BLaER1 (cell line): ENCODE measurements around the gene PDE4B.

Experiments used
- H3K27ac ChIP-seq: shearing (Covaris generic); formaldehyde crosslinking; 2 replicates; pipeline ENCODE4 v1.8.1; 2022
- H3K27me3 ChIP-seq: shearing (Covaris generic); formaldehyde crosslinking; 2 replicates; pipeline ENCODE4 v1.8.1; 2022
- H3K36me3 ChIP-seq: shearing (Covaris generic); formaldehyde crosslinking; 2 replicates; pipeline ENCODE4 v1.8.1; 2022
- H3K4me1 ChIP-seq: shearing (Covaris generic); formaldehyde crosslinking; 2 replicates; pipeline ENCODE4 v1.8.1; 2022
- H3K4me2 ChIP-seq: shearing (Covaris generic); formaldehyde crosslinking; 2 replicates; pipeline ENCODE4 v1.8.1; 2022
- H3K4me3 ChIP-seq: shearing (Covaris generic); formaldehyde crosslinking; 2 replicates; pipeline ENCODE4 v1.8.1; 2022
- H3K9ac ChIP-seq: shearing (Covaris generic); formaldehyde crosslinking; 2 replicates; pipeline ENCODE4 v1.8.1; 2022
- H3K9me3 ChIP-seq: shearing (Covaris generic); formaldehyde crosslinking; 2 replicates; pipeline ENCODE4 v1.8.1; 2022
- H4K20me1 ChIP-seq: shearing (Covaris generic); formaldehyde crosslinking; 2 replicates; pipeline ENCODE4 v1.8.1; 2022
- Cebpa-rat ChIP-seq: shearing (Covaris generic); IDR thresholded peaks from 2 replicates; pipeline ENCODE4 v1.8.1; 2022

The PDE4B gene

GRCh38 chr1:66176832-66177231 is 384.1 kb downstream of the PDE4B start:
- no peaks in the 10 kb centered on the region for H3K27me3 ChIP-seq
- no peak overlapping the region for H3K27ac ChIP-seq
- no peak overlapping the region for H3K4me2 ChIP-seq
- H3K36me3 ChIP-seq = no peaks in the 10 kb centered on the region
- no peak overlapping the region for H3K9ac ChIP-seq
- no peaks in the 10 kb centered on the region for H4K20me1 ChIP-seq
- H3K9me3 ChIP-seq = no peaks in the 10 kb centered on the region
- no peak for TF ChIP-seq Cebpa-rat
- H3K4me3 ChIP-seq = no peak overlapping the region
- H3K4me1 ChIP-seq = peaks cover 4% of the 10 kb centered on the region; the same call in 1 of the 2 replicates

- TF ChIP-seq Cebpa-rat = no peak
Observed at GRCh38 chr1:66177510-66177909, 384.8 kb downstream of the PDE4B start.

GRCh38 chr1:66182026-66182425 is 389.3 kb downstream of the PDE4B start:
- H4K20me1 ChIP-seq = no peaks in the 10 kb centered on the region
- H3K9me3 ChIP-seq = no peaks in the 10 kb centered on the region
- TF ChIP-seq Cebpa-rat = no peak
- no peak overlapping the region for H3K27ac ChIP-seq
- peaks cover 13% of the 10 kb centered on the region; the same call in 1 of the 2 replicates for H3K4me1 ChIP-seq
- H3K27me3 ChIP-seq = no peaks in the 10 kb centered on the region
- no peaks in the 10 kb centered on the region for H3K36me3 ChIP-seq
- no peak overlapping the region for H3K9ac ChIP-seq
- H3K4me3 ChIP-seq = no peak overlapping the region
- peak overlapping the region; percentile 13; the same call in 1 of the 2 replicates for H3K4me2 ChIP-seq

More at GRCh38 chr1:66177510-66177909, 384.8 kb downstream of the PDE4B start:
- no peaks in the 10 kb centered on the region for H3K36me3 ChIP-seq
- no peak overlapping the region for H3K27ac ChIP-seq
- no peak overlapping the region for H3K4me2 ChIP-seq
- peaks cover 9% of the 10 kb centered on the region; the same call in 1 of the 2 replicates for H3K4me1 ChIP-seq
- H3K9me3 ChIP-seq = no peaks in the 10 kb centered on the region
- H3K9ac ChIP-seq = no peak overlapping the region
- H3K27me3 ChIP-seq = no peaks in the 10 kb centered on the region
- no peak overlapping the region for H3K4me3 ChIP-seq
- H4K20me1 ChIP-seq = no peaks in the 10 kb centered on the region

GRCh38 chr1:66182551-66183178 is 390.0 kb downstream of the PDE4B start:
- no peak overlapping the region for H3K4me3 ChIP-seq
- TF ChIP-seq Cebpa-rat = no peak
- no peaks in the 10 kb centered on the region for H3K27me3 ChIP-seq
- no peak overlapping the region for H3K27ac ChIP-seq
- no peaks in the 10 kb centered on the region for H3K9me3 ChIP-seq
- no peak overlapping the region for H3K9ac ChIP-seq
- H3K4me1 ChIP-seq = peaks cover 13% of the 10 kb centered on the region; the same call in 1 of the 2 replicates
- peak overlapping the region; percentile 29; the same call in 1 of the 2 replicates for H3K4me2 ChIP-seq
- H4K20me1 ChIP-seq = no peaks in the 10 kb centered on the region
- H3K36me3 ChIP-seq = no peaks in the 10 kb centered on the region

- H3K4me1 ChIP-seq = peaks cover 13% of the 10 kb centered on the region; the same call in 1 of the 2 replicates
- H4K20me1 ChIP-seq = no peaks in the 10 kb centered on the region
- H3K27me3 ChIP-seq = no peaks in the 10 kb centered on the region
- no peak for TF ChIP-seq Cebpa-rat
- no peak overlapping the region for H3K27ac ChIP-seq
- no peaks in the 10 kb centered on the region for H3K36me3 ChIP-seq
- H3K4me2 ChIP-seq = no peak overlapping the region
- H3K4me3 ChIP-seq = no peak overlapping the region
- H3K9me3 ChIP-seq = no peaks in the 10 kb centered on the region
- H3K9ac ChIP-seq = no peak overlapping the region
Observed at GRCh38 chr1:66183400-66183799, 390.7 kb downstream of the PDE4B start.

- Histone ChIP-seq H3K9ac (no peak overlapping the region), H3K4me3 (no peak overlapping the region), H3K4me1 (no peaks in the 10 kb centered on the region), H3K27me3 (no peaks in the 10 kb centered on the region), H3K36me3 (no peaks in the 10 kb centered on the region), H4K20me1 (no peaks in the 10 kb centered on the region), H3K27ac (no peak overlapping the region), H3K9me3 (no peaks in the 10 kb centered on the region), H3K4me2 (no peak overlapping the region)
- TF ChIP-seq Cebpa-rat = no peak
Observed at GRCh38 chr1:66197120-66197519, 404.4 kb downstream of the PDE4B start.

- TF ChIP-seq Cebpa-rat = no peak
- H3K27me3 ChIP-seq = no peaks in the 10 kb centered on the region
- H3K36me3 ChIP-seq = no peaks in the 10 kb centered on the region
- H3K4me3 ChIP-seq = no peak overlapping the region
- no peak overlapping the region for H3K4me2 ChIP-seq
- no peaks in the 10 kb centered on the region for H3K4me1 ChIP-seq
- H3K9me3 ChIP-seq = no peaks in the 10 kb centered on the region
- no peaks in the 10 kb centered on the region for H4K20me1 ChIP-seq
- H3K27ac ChIP-seq = no peak overlapping the region
- H3K9ac ChIP-seq = no peak overlapping the region
Observed at GRCh38 chr1:66197785-66198184, 405.1 kb downstream of the PDE4B start.

GRCh38 chr1:66206563-66207144 is 414.0 kb downstream of the PDE4B start:
- Histone ChIP-seq H3K9ac (no peak overlapping the region), H3K4me2 (no peak overlapping the region), H3K27me3 (no peaks in the 10 kb centered on the region), H3K27ac (no peak overlapping the region), H3K36me3 (no peaks in the 10 kb centered on the region), H3K9me3 (peaks cover 12% of the 10 kb centered on the region), H3K4me3 (no peak overlapping the region), H3K4me1 (no peaks in the 10 kb centered on the region), H4K20me1 (no peaks in the 10 kb centered on the region)
- no peak for TF ChIP-seq Cebpa-rat

- TF ChIP-seq Cebpa-rat = no peak
- Histone ChIP-seq H3K9ac (no peak overlapping the region), H3K36me3 (no peaks in the 10 kb centered on the region), H3K4me3 (no peak overlapping the region), H4K20me1 (no peaks in the 10 kb centered on the region), H3K27me3 (no peaks in the 10 kb centered on the region), H3K4me2 (no peak overlapping the region), H3K4me1 (no peaks in the 10 kb centered on the region), H3K9me3 (peaks cover 12% of the 10 kb centered on the region), H3K27ac (no peak overlapping the region)
Observed at GRCh38 chr1:66207484-66207883, 414.8 kb downstream of the PDE4B start.

- Histone ChIP-seq H3K36me3 (no peaks in the 10 kb centered on the region), H3K27ac (no peak overlapping the region), H3K4me3 (no peak overlapping the region), H3K9ac (no peak overlapping the region), H3K9me3 (peaks cover 12% of the 10 kb centered on the region), H3K4me1 (no peaks in the 10 kb centered on the region), H3K4me2 (no peak overlapping the region), H3K27me3 (no peaks in the 10 kb centered on the region), H4K20me1 (no peaks in the 10 kb centered on the region)
- TF ChIP-seq Cebpa-rat = no peak
Observed at GRCh38 chr1:66208632-66209031, 415.9 kb downstream of the PDE4B start.
